ENCODE data around the gene MARK4.

Gene MARK4

GRCh38 chr19:45271735-45272108 lies 20.7 kb downstream of the MARK4 start:
- no peak for DNase-seq (ENCODE audit: low read depth)

- no peak for DNase-seq (ENCODE audit: low read depth)
These were observed 22.4 kb downstream of the MARK4 start for GRCh38 chr19:45273521-45273855.

- no peak for DNase-seq (ENCODE audit: low read depth)
These were observed 24.4 kb downstream of the MARK4 start for GRCh38 chr19:45275370-45275971.

GRCh38 chr19:45276284-45276687 lies 25.2 kb downstream of the MARK4 start:
- DNase-seq (ENCODE audit: low read depth), result no peak

- no peak for DNase-seq (ENCODE audit: low read depth)
These were observed 27.0 kb downstream of the MARK4 start for GRCh38 chr19:45278087-45278486.

- no peak for DNase-seq (ENCODE audit: low read depth)
These were observed 28.6 kb downstream of the MARK4 start for GRCh38 chr19:45279587-45280192.

GRCh38 chr19:45280471-45280961 lies 29.4 kb downstream of the MARK4 start:
- DNase-seq (ENCODE audit: low read depth), result no peak

- DNase-seq (ENCODE audit: low read depth), result no peak
These were observed 32.5 kb downstream of the MARK4 start for GRCh38 chr19:45283443-45284033.

GRCh38 chr19:45290381-45290931 lies 39.4 kb downstream of the MARK4 start:
- DNase-seq (ENCODE audit: low read depth), result no peak

GRCh38 chr19:45291834-45292233 lies 40.8 kb downstream of the MARK4 start:
- no peak for DNase-seq (ENCODE audit: low read depth)

GRCh38 chr19:45293682-45294081 lies 42.6 kb downstream of the MARK4 start:
- no peak for DNase-seq (ENCODE audit: low read depth)

- DNase-seq (ENCODE audit: low read depth), result no peak
These were observed 43.4 kb downstream of the MARK4 start for GRCh38 chr19:45294291-45295029.

GRCh38 chr19:45295873-45296272 lies 44.8 kb downstream of the MARK4 start:
- no peak for DNase-seq (ENCODE audit: low read depth)

- DNase-seq (ENCODE audit: low read depth), result no peak
These were observed 45.3 kb downstream of the MARK4 start for GRCh38 chr19:45296355-45296754.

- DNase-seq (ENCODE audit: low read depth), result no peak
These were observed 46.6 kb downstream of the MARK4 start for GRCh38 chr19:45297674-45298073.

GRCh38 chr19:45298264-45298663 lies 47.2 kb downstream of the MARK4 start:
- DNase-seq (ENCODE audit: low read depth), result no peak

GRCh38 chr19:45299719-45300118 lies 48.6 kb downstream of the MARK4 start:
- DNase-seq (ENCODE audit: low read depth), result no peak

GRCh38 chr19:45302416-45302815 lies 51.3 kb downstream of the MARK4 start:
- DNase-seq (ENCODE audit: low read depth), result no peak

- DNase-seq (ENCODE audit: low read depth), result no peak
These were observed 52.4 kb downstream of the MARK4 start for GRCh38 chr19:45303269-45304060.

GRCh38 chr19:45304141-45304926 lies 53.3 kb downstream of the MARK4 start:
- no peak for DNase-seq (ENCODE audit: low read depth)

GRCh38 chr19:45305007-45305406 lies 53.9 kb downstream of the MARK4 start:
- DNase-seq (ENCODE audit: low read depth), result no peak
